WERI-Rb-1 (cell line): ENCODE data around the gene FARS2.

ENCODE experiments used
- DNase-seq: peaks from one replicate; pipeline ENCODE4 v3.0.0-alpha.2; 2020
- H3K27ac ChIP-seq: fragments of 250-450 bp; sonication (Bioruptor Pico); 2 replicates; pipeline ENCODE4 v1.5.1; 2020; ENCODE audit warnings: mild to moderate bottlenecking, moderate library complexity
- H3K27me3 ChIP-seq: fragments of 250-450 bp; sonication (Bioruptor Pico); 2 replicates; pipeline ENCODE4 v1.5.1; 2021; ENCODE audit warnings: mild to moderate bottlenecking, low read depth, moderate library complexity; ENCODE audit not compliant: insufficient read depth, severe bottlenecking
- H3K36me3 ChIP-seq: fragments of 250-450 bp; sonication (Bioruptor Pico); 2 replicates; pipeline ENCODE4 v1.5.1; 2020; ENCODE audit warnings: mild to moderate bottlenecking, moderate library complexity
- H3K4me3 ChIP-seq: 2 replicates; pipeline ENCODE4 v1.5.1; 2011; ENCODE audit warnings: low read depth, mild to moderate bottlenecking, control low read depth, low read length
- H3K9me3 ChIP-seq: fragments of 250-450 bp; sonication (Bioruptor Pico); 2 replicates; pipeline ENCODE4 v1.5.1; 2021; ENCODE audit warnings: mild to moderate bottlenecking, moderate library complexity; ENCODE audit not compliant: severe bottlenecking
- CTCF ChIP-seq: IDR thresholded peaks from 2 replicates; pipeline ENCODE4 v1.5.1; 2011; ENCODE audit warnings: low read depth, mild to moderate bottlenecking, control low read depth, inconsistent platforms, low read length

The FARS2 gene

DNA sequence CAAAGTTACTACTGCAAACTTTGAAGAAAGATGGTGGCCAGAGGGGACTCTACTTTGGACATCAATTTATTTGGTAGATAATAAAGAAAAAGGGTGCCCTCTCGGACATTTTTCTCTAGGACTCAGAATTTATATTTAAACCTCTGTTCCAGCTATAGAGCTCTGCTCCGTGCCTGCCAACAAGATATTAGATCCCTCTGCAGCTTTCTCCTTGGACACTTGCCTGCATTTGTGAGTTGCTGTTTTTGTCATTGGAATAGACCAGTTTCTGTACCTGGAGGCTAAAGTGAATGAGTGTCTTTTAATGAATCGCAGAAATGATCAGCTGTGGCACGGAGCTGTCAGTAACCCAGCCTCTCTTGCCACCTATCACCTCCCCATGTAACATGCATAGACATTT lies 491.9 kb downstream of the FARS2 start:
- no peak for DNase-seq
- Histone ChIP-seq H3K27ac (peak overlapping the region; percentile 82), H3K36me3 (peaks cover 5% of the 10 kb centered on the region), H3K9me3 (peaks cover 23% of the 10 kb centered on the region), H3K27me3 (no peaks in the 10 kb centered on the region), H3K4me3 (no peak overlapping the region)
- no peak for TF ChIP-seq CTCF

GRCh38 chr6:5754904-5755303 lies 493.6 kb downstream of the FARS2 start:
- TF ChIP-seq CTCF, result no peak
- Histone ChIP-seq H3K9me3 (peaks cover 23% of the 10 kb centered on the region), H3K4me3 (no peak overlapping the region), H3K36me3 (peaks cover 5% of the 10 kb centered on the region), H3K27ac (no peak overlapping the region), H3K27me3 (no peaks in the 10 kb centered on the region)
- DNase-seq, result no peak

DNA sequence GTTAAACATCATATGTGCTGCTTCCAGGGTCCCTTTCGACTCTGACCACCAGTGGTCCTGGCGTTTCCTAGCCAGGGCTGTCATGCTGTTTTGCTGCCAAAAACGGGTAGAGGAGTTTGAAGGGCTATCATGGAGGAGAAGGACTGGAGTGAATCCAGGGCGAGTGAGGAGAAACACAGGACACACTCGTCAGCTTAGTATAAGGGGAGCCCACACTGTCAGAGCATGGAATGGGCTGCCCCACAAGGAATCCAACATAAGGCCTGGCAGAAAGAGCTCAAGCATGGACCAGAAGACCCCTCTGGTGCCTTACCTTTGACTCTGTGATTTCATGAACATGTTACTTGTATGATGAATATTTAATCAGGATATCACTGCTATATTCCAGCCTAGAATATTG lies 498.3 kb downstream of the FARS2 start:
- H3K27me3 ChIP-seq, result no peaks in the 10 kb centered on the region
- no peak overlapping the region for H3K4me3 ChIP-seq
- H3K9me3 ChIP-seq, result peaks cover 13% of the 10 kb centered on the region
- TF ChIP-seq CTCF, result no peak
- DNase-seq, result no peak
- no peak overlapping the region for H3K27ac ChIP-seq
- H3K36me3 ChIP-seq, result no peaks in the 10 kb centered on the region

GRCh38 chr6:5761370-5761769 lies 500.1 kb downstream of the FARS2 start:
- no peak for TF ChIP-seq CTCF
- Histone ChIP-seq H3K36me3 (no peaks in the 10 kb centered on the region), H3K27ac (no peak overlapping the region), H3K9me3 (no peaks in the 10 kb centered on the region), H3K27me3 (no peaks in the 10 kb centered on the region), H3K4me3 (no peak overlapping the region)
- no peak for DNase-seq

GRCh38 chr6:5762561-5762968 lies 501.3 kb downstream of the FARS2 start:
- H3K27ac ChIP-seq, result peak overlapping the region; percentile 34
- DNase-seq, result peak; percentile 64
- H3K36me3 ChIP-seq, result no peaks in the 10 kb centered on the region
- no peak for TF ChIP-seq CTCF
- H3K4me3 ChIP-seq, result no peak overlapping the region
- peaks cover 9% of the 10 kb centered on the region for H3K9me3 ChIP-seq
- no peaks in the 10 kb centered on the region for H3K27me3 ChIP-seq

- Histone ChIP-seq H3K9me3 (peaks cover 10% of the 10 kb centered on the region), H3K4me3 (no peak overlapping the region), H3K27ac (no peak overlapping the region), H3K36me3 (no peaks in the 10 kb centered on the region), H3K27me3 (no peaks in the 10 kb centered on the region)
- no peak for DNase-seq
- no peak for TF ChIP-seq CTCF
These were observed 502.1 kb downstream of the FARS2 start for GRCh38 chr6:5763407-5763806.
